ENCODE results near the gene TAF11L3.
"Not testable (repeated sequence)": the region's sequence is repeated elsewhere in the genome, so short reads cannot be mapped to it uniquely, and the experiment has no call there.

Gene TAF11L3

DNA sequence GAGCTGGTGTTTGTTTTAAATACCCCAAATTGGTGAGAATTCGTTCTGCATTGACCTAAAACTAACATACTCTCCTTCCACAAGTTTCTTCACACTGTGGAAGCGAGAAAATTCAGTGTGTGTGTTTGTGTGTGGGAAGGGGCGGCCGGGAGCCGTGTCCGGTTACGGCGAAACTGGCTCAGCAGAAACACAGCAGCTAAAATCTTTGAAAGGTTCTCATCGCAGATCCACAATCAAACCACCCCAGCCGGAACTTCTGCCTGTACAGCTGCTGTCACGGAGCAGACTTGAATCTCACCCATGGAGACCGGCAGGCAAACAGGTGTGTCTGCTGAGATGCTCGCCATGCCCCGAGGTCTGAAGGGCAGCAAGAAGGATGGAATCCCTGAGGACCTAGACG is at the start of gene TAF11L3:
TAF11L3 (plus strand) TSS at position 301 of the 400 bp plus-strand sequence.
- not testable (repeated sequence) for DNase-seq (ENCODE audit: low spot score)

DNA sequence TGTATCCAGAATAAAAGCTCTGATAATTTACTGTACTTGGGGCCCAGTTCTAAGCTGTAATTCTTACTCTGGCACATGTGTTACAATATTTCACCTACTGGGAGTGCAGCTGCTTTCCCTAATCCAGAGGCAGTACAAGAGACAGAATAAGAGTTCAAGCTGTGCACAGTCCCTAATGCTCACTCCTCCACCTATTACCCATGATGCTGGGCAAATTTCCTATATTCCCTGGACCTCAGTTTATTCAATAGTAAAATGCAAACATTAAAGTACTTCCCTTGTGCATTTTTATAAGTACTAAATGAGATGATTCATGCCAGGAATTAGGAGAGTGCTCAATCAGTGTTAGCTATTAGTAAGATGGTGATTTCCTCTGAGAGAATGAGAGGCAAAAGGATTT is 48.1 kb upstream of the TAF11L3 start:
- no peak for DNase-seq (ENCODE audit: low spot score)

- not testable (repeated sequence) for DNase-seq (ENCODE audit: low spot score)
Observed at GRCh38 chr5:17475064-17475463, 43.1 kb upstream of the TAF11L3 start.

- no peak for DNase-seq (ENCODE audit: low spot score)
Observed at GRCh38 chr5:17477043-17477442, 41.1 kb upstream of the TAF11L3 start.

DNA sequence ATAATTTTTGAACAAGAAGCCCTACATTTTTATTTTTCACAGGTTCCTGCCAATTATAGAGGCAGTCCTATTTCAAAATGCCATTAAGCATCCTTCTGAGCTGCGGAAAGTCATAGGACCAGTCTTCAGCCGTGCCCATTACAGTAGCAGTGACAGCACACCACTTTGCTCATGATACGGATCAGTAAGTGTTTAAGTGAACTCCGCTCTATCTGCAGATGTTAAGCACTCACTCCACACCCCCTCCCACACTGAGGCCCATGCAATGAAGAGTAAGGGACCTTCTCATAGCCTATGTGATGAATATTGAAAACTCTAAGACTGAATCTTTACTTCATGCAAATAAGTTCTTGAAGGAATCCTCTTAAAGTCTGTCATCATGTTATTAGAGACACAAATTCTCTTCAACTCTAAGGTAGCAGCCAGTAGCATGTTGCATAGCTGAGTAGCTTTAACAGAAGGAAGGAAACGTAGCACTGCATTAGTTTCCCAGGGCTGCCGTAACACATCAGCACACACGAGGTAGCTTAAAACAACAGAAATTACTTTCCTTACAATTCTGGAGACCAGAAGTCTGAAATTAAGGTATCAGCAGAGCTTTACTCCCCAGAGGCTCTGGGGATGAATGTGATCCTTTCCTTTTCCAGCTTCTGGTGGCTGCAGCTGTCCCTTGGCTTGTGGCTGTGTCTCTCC is 40.4 kb upstream of the TAF11L3 start:
- no peak for DNase-seq (ENCODE audit: low spot score)

GRCh38 chr5:17481378-17481777 is 36.8 kb upstream of the TAF11L3 start:
- DNase-seq (ENCODE audit: low spot score) = no peak

GRCh38 chr5:17482790-17483189 is 35.4 kb upstream of the TAF11L3 start:
- no peak for DNase-seq (ENCODE audit: low spot score)

GRCh38 chr5:17486464-17487173 is 31.5 kb upstream of the TAF11L3 start:
- not testable (repeated sequence) for DNase-seq (ENCODE audit: low spot score)

- no peak for DNase-seq (ENCODE audit: low spot score)
Observed at GRCh38 chr5:17487174-17487512, 31.0 kb upstream of the TAF11L3 start.

GRCh38 chr5:17491257-17491656 is 26.9 kb upstream of the TAF11L3 start:
- not testable (repeated sequence) for DNase-seq (ENCODE audit: low spot score)

- no peak for DNase-seq (ENCODE audit: low spot score)
Observed at GRCh38 chr5:17492770-17493169, 25.4 kb upstream of the TAF11L3 start.

- no peak for DNase-seq (ENCODE audit: low spot score)
Observed at GRCh38 chr5:17497446-17497845, 20.7 kb upstream of the TAF11L3 start.

DNA sequence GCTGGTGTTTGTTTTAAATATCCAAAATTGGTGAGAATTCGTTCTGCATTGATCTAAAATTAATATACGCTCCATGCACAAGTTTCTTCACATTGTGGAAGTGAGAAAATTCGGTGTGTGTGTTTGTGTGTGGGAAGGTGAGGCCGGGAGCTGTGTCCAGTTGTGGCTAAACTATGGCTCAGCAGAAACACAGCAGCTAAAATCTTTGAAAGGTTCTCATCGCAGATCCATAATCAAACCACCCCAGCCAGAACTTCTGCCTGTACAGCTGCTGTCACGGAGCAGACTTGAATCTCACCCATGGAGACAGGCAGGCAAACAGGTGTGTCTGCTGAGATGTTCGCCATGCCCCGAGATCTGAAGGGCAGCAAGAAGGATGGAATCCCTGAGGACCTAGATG is 20.2 kb upstream of the TAF11L3 start, which contains the start of gene TAF11L2:
TAF11L2 (plus strand) TSS at position 301 of the 400 bp plus-strand sequence.
- DNase-seq (ENCODE audit: low spot score) = not testable (repeated sequence)

- no peak for DNase-seq (ENCODE audit: low spot score)
Observed at GRCh38 chr5:17511775-17512325, 6.3 kb upstream of the TAF11L3 start.

DNA sequence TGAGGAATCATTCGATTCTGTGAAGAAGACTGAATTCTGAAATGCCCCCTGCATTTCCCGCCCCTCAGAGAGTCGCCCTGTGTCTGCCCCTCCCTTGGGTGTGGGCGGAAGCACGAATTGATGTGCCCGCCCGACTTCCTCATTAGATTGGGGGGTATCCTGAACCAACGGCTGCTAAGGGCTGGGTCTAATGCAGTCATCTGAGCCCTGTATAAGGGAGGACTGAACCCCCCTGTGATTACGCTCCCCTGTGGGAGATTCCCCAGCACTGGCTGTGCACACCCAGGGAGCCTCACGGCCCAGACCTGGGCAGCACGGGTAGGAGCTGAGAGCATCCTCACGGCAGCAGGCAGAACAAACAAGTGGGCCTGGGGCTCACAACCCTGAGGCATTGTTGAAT is 641 bp upstream of the TAF11L3 start:
- DNase-seq (ENCODE audit: low spot score) = not testable (repeated sequence)

DNA sequence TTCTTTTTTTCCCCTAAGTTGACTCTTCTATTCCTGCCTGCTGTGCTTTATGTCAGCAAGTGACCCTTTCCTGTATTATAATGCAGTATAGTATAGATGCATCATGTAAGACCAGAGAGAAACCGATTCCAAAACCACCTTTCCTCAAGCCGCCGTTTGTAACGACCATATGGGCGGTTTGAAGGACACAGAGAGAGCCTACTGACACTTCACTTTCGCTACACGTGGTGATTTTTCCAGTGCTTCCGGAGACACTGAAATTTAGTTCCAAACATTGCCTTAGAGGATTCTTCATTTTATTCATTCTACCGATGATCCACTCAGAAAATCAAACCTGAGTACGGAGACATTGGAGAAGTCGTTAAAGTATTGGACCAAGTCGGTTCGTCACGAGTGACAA is 1.3 kb downstream of the TAF11L3 start:
- DNase-seq (ENCODE audit: low spot score) = not testable (repeated sequence)

DNA sequence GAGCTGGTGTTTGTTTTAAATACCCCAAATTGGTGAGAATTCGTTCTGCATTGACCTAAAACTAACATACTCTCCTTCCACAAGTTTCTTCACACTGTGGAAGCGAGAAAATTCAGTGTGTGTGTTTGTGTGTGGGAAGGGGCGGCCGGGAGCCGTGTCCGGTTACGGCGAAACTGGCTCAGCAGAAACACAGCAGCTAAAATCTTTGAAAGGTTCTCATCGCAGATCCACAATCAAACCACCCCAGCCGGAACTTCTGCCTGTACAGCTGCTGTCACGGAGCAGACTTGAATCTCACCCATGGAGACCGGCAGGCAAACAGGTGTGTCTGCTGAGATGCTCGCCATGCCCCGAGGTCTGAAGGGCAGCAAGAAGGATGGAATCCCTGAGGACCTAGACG is 3.3 kb downstream of the TAF11L3 start, which contains the start of gene TAF11L4:
TAF11L4 (plus strand) TSS at position 301 of the 400 bp plus-strand sequence.
- DNase-seq (ENCODE audit: low spot score) = not testable (repeated sequence)

- not testable (repeated sequence) for DNase-seq (ENCODE audit: low spot score)
Observed at GRCh38 chr5:17524935-17525334, 6.8 kb downstream of the TAF11L3 start, which contains the start of gene TAF11L5. TAF11L5 (plus strand) TSS chr5:17525235.

- DNase-seq (ENCODE audit: low spot score) = not testable (repeated sequence)
Observed at GRCh38 chr5:17526504-17526903, 8.3 kb downstream of the TAF11L3 start.

DNA sequence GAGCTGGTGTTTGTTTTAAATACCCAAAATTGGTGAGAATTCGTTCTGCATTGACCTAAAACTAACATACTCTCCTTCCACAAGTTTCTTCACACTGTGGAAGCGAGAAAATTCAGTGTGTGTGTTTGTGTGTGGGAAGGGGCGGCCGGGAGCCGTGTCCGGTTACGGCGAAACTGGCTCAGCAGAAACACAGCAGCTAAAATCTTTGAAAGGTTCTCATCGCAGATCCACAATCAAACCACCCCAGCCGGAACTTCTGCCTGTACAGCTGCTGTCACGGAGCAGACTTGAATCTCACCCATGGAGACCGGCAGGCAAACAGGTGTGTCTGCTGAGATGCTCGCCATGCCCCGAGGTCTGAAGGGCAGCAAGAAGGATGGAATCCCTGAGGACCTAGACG is 10.2 kb downstream of the TAF11L3 start, which contains the start of gene TAF11L6:
TAF11L6 (plus strand) TSS at position 301 of the 400 bp plus-strand sequence.
- not testable (repeated sequence) for DNase-seq (ENCODE audit: low spot score)
